NT2/D1 (cell line): ENCODE results near the gene SETD6.

Experiments used
- DNase-seq: peaks from one replicate; pipeline ENCODE4 v3.0.0-alpha.2; 2011; ENCODE audit warnings: low read depth, low spot score
- H3K27me3 ChIP-seq: 2 replicates; pipeline ENCODE4 v1.6.0; 2011; ENCODE audit warnings: mild to moderate bottlenecking; ENCODE audit not compliant: insufficient read length, insufficient read depth
- H3K36me3 ChIP-seq: 2 replicates; pipeline ENCODE4 v1.6.1; 2011; ENCODE audit warnings: mild to moderate bottlenecking, low read length, mixed read lengths; ENCODE audit not compliant: insufficient read depth, insufficient read length
- H3K4me1 ChIP-seq: 2 replicates; pipeline ENCODE4 v1.5.1; 2011; ENCODE audit not compliant: insufficient read depth, insufficient read length
- H3K4me3 ChIP-seq: 2 replicates; pipeline ENCODE4 v1.5.1; 2011; ENCODE audit warnings: low read depth; ENCODE audit not compliant: insufficient read length
- H3K9ac ChIP-seq: 2 replicates; pipeline ENCODE4 v1.6.0; 2011; ENCODE audit warnings: low read depth; ENCODE audit not compliant: insufficient read length
- H3K9me3 ChIP-seq: 2 replicates; pipeline ENCODE4 v1.5.1; 2011; ENCODE audit warnings: mild to moderate bottlenecking, low read length; ENCODE audit not compliant: insufficient read depth
- SUZ12 ChIP-seq: IDR thresholded peaks from 2 replicates; pipeline ENCODE4 v1.6.1; 2011; ENCODE audit not compliant: insufficient read length, insufficient read depth; ENCODE audit errors: extremely low read depth
- YY1 ChIP-seq: IDR thresholded peaks from 2 replicates; pipeline ENCODE4 v1.6.1; 2011; ENCODE audit not compliant: insufficient read length, insufficient read depth
- ZNF274 ChIP-seq: IDR thresholded peaks from 2 replicates; pipeline ENCODE4 v1.6.1; 2011; ENCODE audit warnings: mild to moderate bottlenecking, low read depth, low read length

The SETD6 gene

GRCh38 chr16:58494981-58495520 is 20.3 kb upstream of the SETD6 start:
- no peak overlapping the region for H3K9ac ChIP-seq
- H3K9me3 ChIP-seq, result no peaks in the 10 kb centered on the region
- TF ChIP-seq ZNF274 (no peak), YY1 (no peak), SUZ12 (no peak)
- no peaks in the 10 kb centered on the region for H3K36me3 ChIP-seq
- H3K4me3 ChIP-seq, result no peak overlapping the region
- no peaks in the 10 kb centered on the region for H3K27me3 ChIP-seq
- peaks cover 34% of the 10 kb centered on the region for H3K4me1 ChIP-seq
- DNase-seq, result peak; percentile 94

- Histone ChIP-seq H3K36me3 (no peaks in the 10 kb centered on the region), H3K27me3 (no peaks in the 10 kb centered on the region), H3K4me1 (peaks cover 33% of the 10 kb centered on the region), H3K9ac (peak overlapping the region; percentile 57), H3K4me3 (no peak overlapping the region), H3K9me3 (no peaks in the 10 kb centered on the region)
- DNase-seq, result no peak
- no peak for TF ChIP-seq ZNF274
Observed at GRCh38 chr16:58495521-58496331, 19.6 kb upstream of the SETD6 start.

- Histone ChIP-seq H3K4me3 (no peak overlapping the region), H3K36me3 (no peaks in the 10 kb centered on the region), H3K4me1 (peaks cover 33% of the 10 kb centered on the region), H3K27me3 (no peaks in the 10 kb centered on the region), H3K9me3 (no peaks in the 10 kb centered on the region), H3K9ac (no peak overlapping the region)
- no peak for DNase-seq
- TF ChIP-seq SUZ12 (no peak), ZNF274 (no peak), YY1 (no peak)
Observed at GRCh38 chr16:58497468-58497867, 17.8 kb upstream of the SETD6 start.

GRCh38 chr16:58497935-58498334 is 17.4 kb upstream of the SETD6 start:
- no peaks in the 10 kb centered on the region for H3K36me3 ChIP-seq
- H3K4me1 ChIP-seq, result peaks cover 32% of the 10 kb centered on the region
- no peak overlapping the region for H3K4me3 ChIP-seq
- no peaks in the 10 kb centered on the region for H3K27me3 ChIP-seq
- H3K9ac ChIP-seq, result no peak overlapping the region
- TF ChIP-seq ZNF274 (no peak), SUZ12 (no peak), YY1 (no peak)
- no peak for DNase-seq
- no peaks in the 10 kb centered on the region for H3K9me3 ChIP-seq

GRCh38 chr16:58498341-58499091 is 16.8 kb upstream of the SETD6 start:
- H3K4me3 ChIP-seq, result no peak overlapping the region
- H3K27me3 ChIP-seq, result no peaks in the 10 kb centered on the region
- TF ChIP-seq YY1 (no peak), SUZ12 (no peak), ZNF274 (no peak)
- H3K4me1 ChIP-seq, result peaks cover 30% of the 10 kb centered on the region
- H3K36me3 ChIP-seq, result peaks cover under 1% of the 10 kb centered on the region
- H3K9me3 ChIP-seq, result no peaks in the 10 kb centered on the region
- no peak for DNase-seq
- no peak overlapping the region for H3K9ac ChIP-seq

GRCh38 chr16:58499092-58499511 is 16.2 kb upstream of the SETD6 start:
- H3K27me3 ChIP-seq, result no peaks in the 10 kb centered on the region
- no peak for TF ChIP-seq SUZ12
- TF ChIP-seq YY1, result no peak
- TF ChIP-seq ZNF274, result no peak
- H3K9me3 ChIP-seq, result no peaks in the 10 kb centered on the region
- peaks cover 28% of the 10 kb centered on the region for H3K4me1 ChIP-seq
- no peak overlapping the region for H3K4me3 ChIP-seq
- H3K36me3 ChIP-seq, result peaks cover 6% of the 10 kb centered on the region
- H3K9ac ChIP-seq, result no peak overlapping the region
- no peak for DNase-seq
